Measurements from ENCODE around the gene ARHGAP42. TPM values are rescaled to one million over a fixed set of nuclear protein-coding genes. Genes with fewer than 3 reads are reported as not detected.

Gene ARHGAP42
- polyA plus RNA-seq, 3 donors = 0.13 TPM; not detected in 2

DNA sequence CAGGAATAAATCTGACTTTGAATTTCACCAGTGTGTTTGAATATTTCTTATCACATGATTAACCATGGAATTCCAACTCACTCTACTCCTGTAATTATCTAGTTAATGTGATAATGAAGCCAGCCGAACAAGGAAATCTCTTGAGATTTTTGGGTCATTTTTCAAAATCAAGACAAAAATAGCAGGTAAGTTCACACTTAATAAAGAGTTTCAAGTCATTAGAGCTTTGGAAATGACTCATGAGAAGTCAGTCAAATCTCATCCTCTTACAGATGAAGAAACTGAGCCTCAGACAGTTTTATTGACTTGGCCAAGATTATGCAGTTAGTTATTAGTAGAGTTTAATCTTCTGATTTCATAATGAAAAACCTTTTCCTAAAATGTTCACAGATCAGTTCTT lies 148.8 kb downstream of the ARHGAP42 start:
- WGBS (ENCODE audit: insufficient coverage) = no CpG with 5 or more reads among the region's 1 CpG
- peaks cover 0 to 4% (median 0%) of the 10 kb centered on the region in 7 donors for H3K9me3 Mint-ChIP-seq
- peaks cover 0 to 3% (median 2%) of the 10 kb centered on the region in 3 donors for H3K27me3 Mint-ChIP-seq (ENCODE audit: low read depth in 3 of 3)

DNA sequence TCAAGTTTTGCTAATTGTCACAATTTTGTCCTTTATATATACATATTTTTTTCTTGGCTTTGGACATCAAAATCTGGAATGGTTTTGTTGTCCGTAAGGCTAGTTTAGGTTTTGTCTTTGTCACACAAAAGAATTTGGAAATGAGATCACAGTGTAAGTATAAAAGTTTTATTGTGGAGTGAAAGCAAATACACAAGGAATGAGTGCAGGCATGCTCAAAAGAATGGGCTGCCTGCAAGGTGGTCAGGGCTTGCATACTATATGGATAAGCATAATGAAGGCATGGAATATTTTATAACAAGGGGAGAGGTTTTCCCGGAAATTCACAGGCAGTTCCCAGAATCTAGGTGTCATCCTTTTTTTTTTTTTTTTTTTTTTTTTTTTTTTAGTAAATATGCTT lies 150.2 kb downstream of the ARHGAP42 start:
- Histone ChIP-seq H3K27ac (ENCODE audit: low read depth in 1 of 2, low read length in 2 of 2) (no peak overlapping the region), H3K4me2 (replicated peaks; ENCODE audit: extremely low read depth, low read length, poor library complexity, severe bottlenecking) (no peak overlapping the region), H3K9me3 (replicated peaks in 1 of 2; ENCODE audit: control insufficient read depth in 1 of 2, insufficient read depth in 1 of 2, low read length in 2 of 2) (no peaks in the 10 kb centered on the region), H4K20me1 (ENCODE audit: insufficient read depth, low read length) (no peaks in the 10 kb centered on the region), H3K4me1 (ENCODE audit: control insufficient read depth in 1 of 2, insufficient read depth in 2 of 2, low read length in 2 of 2) (no peaks in the 10 kb centered on the region), H3K79me2 (ENCODE audit: insufficient read depth, low read length) (no peaks in the 10 kb centered on the region), H3K36me3 (replicated peaks in 1 of 2; ENCODE audit: control insufficient read depth in 1 of 2, insufficient read depth in 2 of 2, low read length in 2 of 2) (no peaks in the 10 kb centered on the region), H3K4me3 (replicated peaks in 1 of 3; ENCODE audit: low read depth in 2 of 3, low read length in 3 of 3) (no peak overlapping the region), H2AFZ (ENCODE audit: insufficient read depth, low read depth, low read length, poor library complexity, severe bottlenecking) (no peak overlapping the region), H3K9ac (ENCODE audit: insufficient read depth, low read length, poor library complexity, severe bottlenecking) (no peak overlapping the region), H3K27me3 (ENCODE audit: control insufficient read depth in 2 of 2, insufficient read depth in 2 of 2, low read length in 2 of 2) (no peaks in the 10 kb centered on the region)
- Mint-ChIP-seq H3K27ac (no peak overlapping the region), H3K4me3 (no peak overlapping the region), H3K9me3 (peaks cover 0 to 5% (median 0%) of the 10 kb centered on the region in 7 donors), H3K36me3 (no peaks in the 10 kb centered on the region), H3K27me3 (ENCODE audit: low read depth in 3 of 3) (no peaks in the 10 kb centered on the region), H3K4me1 (no peaks in the 10 kb centered on the region)
- no peak for DNase-seq
- TF ChIP-seq, protein P1, sequence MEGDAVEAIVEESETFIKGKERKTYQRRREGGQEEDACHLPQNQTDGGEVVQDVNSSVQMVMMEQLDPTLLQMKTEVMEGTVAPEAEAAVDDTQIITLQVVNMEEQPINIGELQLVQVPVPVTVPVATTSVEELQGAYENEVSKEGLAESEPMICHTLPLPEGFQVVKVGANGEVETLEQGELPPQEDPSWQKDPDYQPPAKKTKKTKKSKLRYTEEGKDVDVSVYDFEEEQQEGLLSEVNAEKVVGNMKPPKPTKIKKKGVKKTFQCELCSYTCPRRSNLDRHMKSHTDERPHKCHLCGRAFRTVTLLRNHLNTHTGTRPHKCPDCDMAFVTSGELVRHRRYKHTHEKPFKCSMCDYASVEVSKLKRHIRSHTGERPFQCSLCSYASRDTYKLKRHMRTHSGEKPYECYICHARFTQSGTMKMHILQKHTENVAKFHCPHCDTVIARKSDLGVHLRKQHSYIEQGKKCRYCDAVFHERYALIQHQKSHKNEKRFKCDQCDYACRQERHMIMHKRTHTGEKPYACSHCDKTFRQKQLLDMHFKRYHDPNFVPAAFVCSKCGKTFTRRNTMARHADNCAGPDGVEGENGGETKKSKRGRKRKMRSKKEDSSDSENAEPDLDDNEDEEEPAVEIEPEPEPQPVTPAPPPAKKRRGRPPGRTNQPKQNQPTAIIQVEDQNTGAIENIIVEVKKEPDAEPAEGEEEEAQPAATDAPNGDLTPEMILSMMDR (IDR thresholded peaks at IDR 0.05) = no peak
- intact Hi-C loops (cut with micrococcal nuclease) = no loop called here
- 100% methylated on average over 1 of the region's 2 CpGs for WGBS (ENCODE audit: insufficient coverage)

More for the DNA sequence above, 148.8 kb downstream of the ARHGAP42 start:
- no peak overlapping the region for H3K4me2 ChIP-seq (replicated peaks; ENCODE audit: extremely low read depth, low read length, poor library complexity, severe bottlenecking)
- H3K4me1 ChIP-seq (ENCODE audit: control insufficient read depth in 1 of 2, insufficient read depth in 2 of 2, low read length in 2 of 2) = no peaks in the 10 kb centered on the region
- H3K4me3 Mint-ChIP-seq = no peak overlapping the region
- H3K9ac ChIP-seq (ENCODE audit: insufficient read depth, low read length, poor library complexity, severe bottlenecking) = no peak overlapping the region
- TF ChIP-seq, protein P1 (IDR thresholded peaks at IDR 0.05) = no peak
- no peak for DNase-seq
- H3K79me2 ChIP-seq (ENCODE audit: insufficient read depth, low read length) = no peaks in the 10 kb centered on the region
- intact Hi-C loops (cut with micrococcal nuclease) = no loop called here
- no peaks in the 10 kb centered on the region for H3K27me3 ChIP-seq (ENCODE audit: control insufficient read depth in 2 of 2, insufficient read depth in 2 of 2, low read length in 2 of 2)
- no peak overlapping the region for H3K27ac Mint-ChIP-seq
- H3K36me3 Mint-ChIP-seq = no peaks in the 10 kb centered on the region
- H2AFZ ChIP-seq (ENCODE audit: insufficient read depth, low read depth, low read length, poor library complexity, severe bottlenecking) = no peak overlapping the region
- H3K9me3 ChIP-seq (replicated peaks in 1 of 2; ENCODE audit: control insufficient read depth in 1 of 2, insufficient read depth in 1 of 2, low read length in 2 of 2) = no peaks in the 10 kb centered on the region
- H3K36me3 ChIP-seq (replicated peaks in 1 of 2; ENCODE audit: control insufficient read depth in 1 of 2, insufficient read depth in 2 of 2, low read length in 2 of 2) = no peaks in the 10 kb centered on the region
- H3K4me1 Mint-ChIP-seq = no peaks in the 10 kb centered on the region
- no peaks in the 10 kb centered on the region for H4K20me1 ChIP-seq (ENCODE audit: insufficient read depth, low read length)
- H3K4me3 ChIP-seq (replicated peaks in 1 of 3; ENCODE audit: low read depth in 2 of 3, low read length in 3 of 3) = no peak overlapping the region
- no peak overlapping the region for H3K27ac ChIP-seq (ENCODE audit: low read depth in 1 of 2, low read length in 2 of 2)

All from CD14-positive monocyte (primary cell).